ENCODE results near the gene DCUN1D3.
A peak's percentile ranks its signal among the peaks of the same experiment; 100 is the strongest.
"Not testable (repeated sequence)": the region's sequence is repeated elsewhere in the genome, so short reads cannot be mapped to it uniquely, and the experiment has no call there.

DCUN1D3 gene

GRCh38 chr16:20862162-20862960 lies 37.8 kb downstream of the DCUN1D3 start:
- DNase-seq (ENCODE audit: low spot score) = no peak

GRCh38 chr16:20860995-20861394 lies 39.2 kb downstream of the DCUN1D3 start:
- DNase-seq (ENCODE audit: low spot score) = not testable (repeated sequence)

- no peak for DNase-seq (ENCODE audit: low spot score)
Measured at GRCh38 chr16:20860361-20860760, 39.8 kb downstream of the DCUN1D3 start.

- no peak for DNase-seq (ENCODE audit: low spot score)
Measured at GRCh38 chr16:20859699-20860098, 40.5 kb downstream of the DCUN1D3 start.

- DNase-seq (ENCODE audit: low spot score) = no peak
Measured at GRCh38 chr16:20859229-20859628, 40.9 kb downstream of the DCUN1D3 start.

- no peak for DNase-seq (ENCODE audit: low spot score)
Measured at GRCh38 chr16:20857281-20857680, 42.9 kb downstream of the DCUN1D3 start.

GRCh38 chr16:20854963-20855362 lies 45.2 kb downstream of the DCUN1D3 start:
- no peak for DNase-seq (ENCODE audit: low spot score)

GRCh38 chr16:20853981-20854620 lies 46.1 kb downstream of the DCUN1D3 start:
- DNase-seq (ENCODE audit: low spot score) = no peak

GRCh38 chr16:20853143-20853542 lies 47.0 kb downstream of the DCUN1D3 start:
- DNase-seq (ENCODE audit: low spot score) = no peak

GRCh38 chr16:20851601-20852000 lies 48.6 kb downstream of the DCUN1D3 start:
- no peak for DNase-seq (ENCODE audit: low spot score)

- DNase-seq (ENCODE audit: low spot score) = no peak
Measured at GRCh38 chr16:20850981-20851380, 49.2 kb downstream of the DCUN1D3 start.

GRCh38 chr16:20849589-20850390 lies 50.4 kb downstream of the DCUN1D3 start:
- DNase-seq (ENCODE audit: low spot score) = peak; percentile 61

- no peak for DNase-seq (ENCODE audit: low spot score)
Measured at GRCh38 chr16:20847550-20847949, 52.6 kb downstream of the DCUN1D3 start.

- DNase-seq (ENCODE audit: low spot score) = no peak
Measured at GRCh38 chr16:20846551-20846950, 53.6 kb downstream of the DCUN1D3 start.

GRCh38 chr16:20846030-20846429 lies 54.1 kb downstream of the DCUN1D3 start:
- DNase-seq (ENCODE audit: low spot score) = no peak

- no peak for DNase-seq (ENCODE audit: low spot score)
Measured at GRCh38 chr16:20844588-20844987, 55.6 kb downstream of the DCUN1D3 start.

GRCh38 chr16:20844054-20844453 lies 56.1 kb downstream of the DCUN1D3 start:
- no peak for DNase-seq (ENCODE audit: low spot score)

GRCh38 chr16:20839504-20839903 lies 60.7 kb downstream of the DCUN1D3 start:
- no peak for DNase-seq (ENCODE audit: low spot score)

GRCh38 chr16:20838240-20838639 lies 61.9 kb downstream of the DCUN1D3 start:
- DNase-seq (ENCODE audit: low spot score) = no peak

- DNase-seq (ENCODE audit: low spot score) = no peak
Measured at GRCh38 chr16:20833086-20833485, 67.1 kb downstream of the DCUN1D3 start.

GRCh38 chr16:20830372-20830771 lies 69.8 kb downstream of the DCUN1D3 start:
- DNase-seq (ENCODE audit: low spot score) = no peak

GRCh38 chr16:20829536-20829935 lies 70.6 kb downstream of the DCUN1D3 start:
- no peak for DNase-seq (ENCODE audit: low spot score)

GRCh38 chr16:20826039-20826566 lies 74.1 kb downstream of the DCUN1D3 start:
- no peak for DNase-seq (ENCODE audit: low spot score)

Data from CD4-positive, alpha-beta T cell treated with Interleukin-15 for 4 hours (primary cell).